Measurements from ENCODE around the gene CDC42.
"Not testable (repeated sequence)": the region's sequence is repeated elsewhere in the genome, so short reads cannot be mapped to it uniquely, and the experiment has no call there.

The CDC42 gene

DNA sequence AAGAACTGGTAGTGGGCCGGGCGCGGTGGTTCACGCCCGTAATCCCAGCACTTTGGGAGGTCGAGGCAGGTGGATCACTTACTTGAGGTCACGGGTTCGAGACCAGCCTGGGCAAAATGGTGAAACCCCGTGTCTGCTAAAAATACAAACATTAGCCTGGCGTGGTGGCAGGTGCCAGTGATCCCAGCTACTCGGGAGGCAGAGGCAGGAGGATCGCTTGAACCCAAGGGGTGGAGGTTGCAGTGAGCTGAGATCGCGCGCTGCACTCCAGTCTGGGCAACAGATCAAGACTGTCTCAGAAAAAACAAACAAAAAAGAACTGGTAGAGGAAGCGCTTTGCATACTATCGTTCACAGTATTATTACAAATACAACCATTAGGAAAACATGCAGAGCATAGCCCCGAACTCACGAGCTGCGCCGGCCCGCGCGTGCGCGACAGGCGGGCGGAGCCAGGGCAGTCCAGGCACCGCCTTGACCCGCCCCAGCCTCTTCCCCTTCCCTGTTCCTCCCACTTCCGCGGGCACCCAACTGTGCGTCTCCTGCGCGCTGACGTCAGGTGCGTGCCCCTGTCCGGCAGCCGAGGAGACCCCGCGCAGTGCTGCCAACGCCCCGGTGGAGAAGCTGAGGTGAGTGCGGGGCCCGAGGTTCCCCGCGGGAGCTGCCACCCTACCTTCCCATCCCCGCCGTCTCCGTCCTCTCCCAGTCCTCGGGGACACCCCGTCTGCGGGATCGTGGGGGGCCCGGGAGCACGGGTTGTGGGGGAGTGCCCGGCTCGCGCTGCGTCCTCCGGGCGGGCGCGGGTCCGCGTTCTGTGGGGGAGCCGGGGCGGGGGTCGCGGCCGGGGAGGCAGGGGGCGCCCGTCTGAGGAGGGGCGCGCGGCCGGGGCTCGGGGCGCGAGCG, at the start of gene CDC42:
Gene CDC42, plus strand, starts transcription at position 595 of the 902 bp plus-strand sequence. CDS start 25,770 bp downstream, outside the sequence.
- DNase-seq: peak; percentile 98

DNA sequence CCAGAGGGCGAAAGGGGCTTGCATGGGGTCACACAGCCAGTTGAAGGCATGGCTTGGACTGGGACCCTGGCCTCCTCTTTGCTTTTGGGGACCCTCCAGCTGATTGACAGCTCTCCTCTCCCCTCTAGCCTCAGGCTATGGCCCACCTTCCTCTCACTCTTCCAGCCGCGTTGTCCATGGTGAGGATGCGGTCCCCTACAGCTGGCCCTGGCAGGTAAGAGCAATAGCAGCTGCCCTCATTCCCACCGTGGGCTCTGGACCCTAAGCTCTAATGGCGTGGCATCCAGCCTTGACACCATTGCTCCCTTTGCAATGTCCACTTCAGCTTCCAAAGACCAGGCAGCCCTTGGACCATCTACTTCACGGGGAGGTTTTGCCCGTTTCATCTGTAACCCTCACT, 49.6 kb upstream of the CDC42 start:
- DNase-seq: not testable (repeated sequence)

DNA sequence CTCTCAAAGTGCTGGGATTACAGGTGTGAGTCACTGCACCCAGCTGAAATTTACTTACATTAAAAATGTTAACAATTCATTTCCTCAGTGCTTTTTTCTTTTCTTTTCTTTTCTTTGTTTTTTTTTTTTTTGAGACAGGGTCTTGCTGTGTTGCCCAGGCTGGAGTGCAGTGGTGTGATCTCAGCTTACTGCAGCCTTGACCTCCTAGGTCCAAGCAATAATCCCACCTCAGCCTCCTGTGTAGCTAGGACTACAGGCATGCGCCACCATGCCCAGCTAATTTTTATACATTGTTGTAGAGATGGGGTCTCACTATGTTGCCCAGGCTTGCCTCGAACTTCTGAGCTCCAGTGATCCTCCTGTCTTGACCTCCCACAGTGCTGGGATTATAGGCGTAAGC, 48.5 kb upstream of the CDC42 start:
- DNase-seq: not testable (repeated sequence)

DNA sequence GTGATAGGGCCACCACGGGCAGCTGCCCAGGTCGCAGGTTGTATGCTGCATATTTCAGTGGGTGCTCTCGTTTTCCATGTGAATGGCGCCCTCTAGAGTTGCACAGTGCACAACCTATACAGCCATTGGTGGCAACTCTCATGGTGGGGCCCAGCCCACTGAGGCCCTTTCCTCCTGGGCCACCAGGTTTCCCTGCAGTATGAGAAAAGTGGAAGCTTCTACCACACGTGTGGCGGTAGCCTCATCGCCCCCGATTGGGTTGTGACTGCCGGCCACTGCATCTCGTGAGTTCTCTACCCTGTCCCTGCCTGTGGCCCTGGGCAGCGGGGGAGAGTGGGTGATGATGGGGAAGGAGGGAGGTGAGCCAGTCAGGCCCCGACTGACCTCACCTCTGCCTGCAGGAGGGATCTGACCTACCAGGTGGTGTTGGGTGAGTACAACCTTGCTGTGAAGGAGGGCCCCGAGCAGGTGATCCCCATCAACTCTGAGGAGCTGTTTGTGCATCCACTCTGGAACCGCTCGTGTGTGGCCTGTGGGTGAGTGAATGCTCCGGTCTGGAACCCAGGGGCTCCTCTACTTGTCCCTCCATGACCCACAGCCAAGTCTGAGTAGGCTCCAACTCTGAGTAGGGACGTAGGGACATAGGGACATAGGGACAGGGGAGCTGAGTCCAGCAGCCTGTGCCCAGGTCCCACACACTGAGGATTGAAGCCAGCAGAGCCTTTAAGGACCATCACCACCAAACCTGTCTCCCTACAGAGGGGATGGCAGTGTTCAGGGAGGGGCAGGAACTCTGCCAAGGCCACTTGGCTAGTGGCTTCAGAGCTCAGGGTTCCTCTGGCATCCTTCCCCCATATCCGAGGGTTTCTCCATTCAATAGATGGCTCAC, 47.0 kb upstream of the CDC42 start:
- peak; percentile 72 for DNase-seq

DNA sequence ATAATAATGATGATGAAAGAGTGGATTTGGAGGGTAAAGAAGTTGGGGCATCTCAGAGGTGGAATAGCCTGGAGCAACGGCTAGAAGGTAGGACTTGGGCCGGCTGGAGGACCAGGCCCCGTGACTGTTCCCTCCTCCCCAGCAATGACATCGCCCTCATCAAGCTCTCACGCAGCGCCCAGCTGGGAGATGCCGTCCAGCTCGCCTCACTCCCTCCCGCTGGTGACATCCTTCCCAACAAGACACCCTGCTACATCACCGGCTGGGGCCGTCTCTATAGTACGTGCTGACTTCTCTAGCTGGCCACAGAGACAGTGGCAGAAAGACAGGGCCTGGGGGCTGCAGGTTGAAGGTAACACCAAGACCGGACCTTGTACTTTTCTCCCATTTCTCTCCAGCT, 45.8 kb upstream of the CDC42 start:
- DNase-seq: not testable (repeated sequence)

DNA sequence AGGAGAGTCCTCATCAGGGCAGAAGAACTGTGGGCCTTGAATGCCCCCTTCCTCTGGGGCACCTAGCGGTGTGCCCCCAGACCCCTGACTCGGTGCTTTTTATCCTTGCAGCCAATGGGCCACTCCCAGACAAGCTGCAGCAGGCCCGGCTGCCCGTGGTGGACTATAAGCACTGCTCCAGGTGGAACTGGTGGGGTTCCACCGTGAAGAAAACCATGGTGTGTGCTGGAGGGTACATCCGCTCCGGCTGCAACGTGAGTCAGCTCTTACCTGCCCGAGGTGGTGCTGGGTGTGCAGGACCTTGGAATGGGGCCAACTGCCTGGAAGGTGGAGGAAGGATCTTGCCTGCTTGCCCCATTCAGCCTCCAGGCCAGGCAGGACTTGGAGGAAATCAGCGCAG, 45.2 kb upstream of the CDC42 start:
- not testable (repeated sequence) for DNase-seq

DNA sequence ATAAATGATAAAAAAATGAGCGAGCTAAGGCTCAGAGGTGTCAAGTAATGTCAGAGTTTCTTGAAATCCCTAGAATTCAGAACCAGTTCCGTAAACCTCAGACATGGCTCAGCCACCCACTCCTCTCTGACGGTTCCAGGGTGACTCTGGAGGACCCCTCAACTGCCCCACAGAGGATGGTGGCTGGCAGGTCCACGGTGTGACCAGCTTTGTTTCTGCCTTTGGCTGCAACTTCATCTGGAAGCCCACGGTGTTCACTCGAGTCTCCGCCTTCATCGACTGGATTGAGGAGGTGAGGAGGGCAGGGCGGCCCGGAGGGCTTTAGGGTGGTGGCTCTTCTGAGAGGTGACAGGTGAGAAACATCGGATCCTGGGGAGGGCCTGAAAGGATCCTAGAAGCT, 42.9 kb upstream of the CDC42 start:
- DNase-seq: not testable (repeated sequence)

DNA sequence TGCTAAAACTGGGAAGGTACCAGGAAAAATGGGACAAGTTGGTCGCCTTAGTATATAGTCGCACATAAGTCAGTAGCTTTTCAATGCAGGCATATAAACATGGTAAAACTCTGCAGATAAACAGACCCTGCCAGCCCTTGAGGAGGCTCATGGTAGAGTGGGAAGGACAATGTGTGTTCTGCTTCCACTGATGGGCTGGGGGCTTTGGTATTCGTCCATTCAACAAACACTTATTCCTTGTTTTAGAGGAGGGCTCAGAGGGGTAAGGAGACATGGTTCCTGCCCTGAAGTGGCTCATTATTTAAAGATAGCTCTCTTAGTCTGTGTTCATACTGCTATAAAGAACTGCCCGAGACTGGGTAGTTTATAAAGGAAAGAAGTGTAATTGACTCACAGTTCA, 39.8 kb upstream of the CDC42 start:
- not testable (repeated sequence) for DNase-seq

DNA sequence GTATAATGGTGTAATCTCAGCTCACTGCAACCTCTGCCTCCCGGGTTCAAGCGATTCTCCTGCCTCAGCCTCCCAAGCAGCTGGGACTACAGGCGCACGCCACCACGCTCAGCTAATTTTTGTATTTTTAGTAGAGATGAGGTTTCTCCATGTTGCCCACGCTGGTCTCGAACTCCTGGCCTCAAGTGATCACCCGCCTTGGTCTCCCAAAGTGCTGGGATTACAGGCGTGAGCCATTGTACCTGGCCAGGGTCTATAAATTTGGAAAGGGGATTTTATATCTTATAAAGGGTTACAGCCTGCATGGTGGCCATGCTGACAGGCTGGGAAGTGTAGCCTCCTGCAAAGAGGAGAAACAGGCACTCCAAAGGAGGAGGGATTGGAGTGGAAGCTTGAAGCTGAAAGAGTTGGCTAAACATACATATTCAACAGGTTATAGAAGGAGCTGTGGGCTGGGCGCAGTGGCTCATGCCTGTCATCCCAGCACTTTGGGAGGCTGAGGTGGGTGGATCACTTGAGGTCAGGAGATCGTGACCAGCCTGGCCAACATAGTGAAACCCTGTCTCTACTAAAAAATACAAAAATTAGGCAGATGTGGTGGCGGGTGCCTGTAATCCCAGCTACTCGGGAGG, 37.8 kb upstream of the CDC42 start:
- DNase-seq: not testable (repeated sequence)

DNA sequence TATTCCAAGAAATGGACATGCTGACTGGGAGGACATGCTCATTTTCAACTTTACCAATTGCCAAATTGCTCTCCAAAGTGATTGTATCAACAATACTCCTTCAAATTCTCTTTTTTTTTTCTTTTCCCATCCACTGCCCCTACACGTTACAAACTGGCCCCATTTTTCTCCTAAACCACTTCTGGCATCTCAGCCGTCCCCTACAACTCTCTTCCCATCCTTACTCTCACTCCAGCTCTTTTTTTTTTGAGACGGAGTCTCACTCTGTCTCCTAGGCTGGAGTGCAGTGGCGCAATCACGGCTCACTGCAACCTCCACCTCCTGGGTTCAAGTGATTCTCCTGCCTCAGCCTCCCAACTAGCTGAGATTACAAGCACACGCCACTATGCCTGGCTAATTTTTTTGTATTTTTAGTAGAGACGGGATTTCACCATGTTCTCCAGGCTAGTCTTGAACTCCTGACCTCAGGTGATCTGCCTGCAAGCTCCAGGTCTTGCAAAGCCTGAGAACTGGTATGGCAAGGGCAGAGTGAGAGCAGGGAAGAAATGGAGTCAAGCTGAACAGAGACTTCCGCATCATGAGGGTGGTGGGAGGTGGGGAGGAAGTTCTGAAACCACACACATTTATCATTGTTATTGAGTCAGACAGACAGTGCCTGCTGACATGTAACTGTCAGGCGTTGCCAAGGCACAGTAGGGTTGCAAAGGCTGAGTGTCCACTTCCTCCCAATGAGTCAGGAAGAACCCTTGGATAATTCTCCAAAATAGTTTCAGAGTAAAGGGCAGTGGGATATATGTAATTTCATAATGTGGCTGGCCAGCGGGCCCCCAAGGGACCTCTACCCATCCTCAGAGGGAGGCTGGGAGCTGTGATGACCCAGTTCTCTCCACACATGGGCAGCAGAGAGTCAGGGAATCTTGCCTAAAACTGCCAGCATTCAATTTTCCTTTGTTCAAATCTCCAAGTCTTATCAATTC, 33.6 kb upstream of the CDC42 start:
- DNase-seq: peak; percentile 85

DNA sequence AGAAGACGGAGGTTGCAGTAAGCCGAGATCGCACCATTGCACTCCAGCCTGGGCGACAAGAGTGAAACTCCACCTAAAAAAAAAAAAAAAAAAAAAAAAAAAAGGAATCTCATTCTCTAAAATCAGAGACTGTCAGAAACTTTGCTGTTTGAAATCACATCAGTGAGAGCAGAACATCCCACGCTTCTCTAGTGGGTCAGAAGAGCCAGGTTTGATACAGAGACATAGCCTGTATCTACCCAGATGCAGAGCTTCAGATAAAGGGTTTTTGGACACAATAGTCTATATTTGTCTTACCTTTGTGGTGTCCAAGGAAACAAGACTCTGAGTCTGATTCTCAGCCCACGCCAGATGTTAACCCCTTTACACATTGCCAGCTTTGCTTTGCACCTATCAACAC, 31.4 kb upstream of the CDC42 start:
- no peak for DNase-seq

DNA sequence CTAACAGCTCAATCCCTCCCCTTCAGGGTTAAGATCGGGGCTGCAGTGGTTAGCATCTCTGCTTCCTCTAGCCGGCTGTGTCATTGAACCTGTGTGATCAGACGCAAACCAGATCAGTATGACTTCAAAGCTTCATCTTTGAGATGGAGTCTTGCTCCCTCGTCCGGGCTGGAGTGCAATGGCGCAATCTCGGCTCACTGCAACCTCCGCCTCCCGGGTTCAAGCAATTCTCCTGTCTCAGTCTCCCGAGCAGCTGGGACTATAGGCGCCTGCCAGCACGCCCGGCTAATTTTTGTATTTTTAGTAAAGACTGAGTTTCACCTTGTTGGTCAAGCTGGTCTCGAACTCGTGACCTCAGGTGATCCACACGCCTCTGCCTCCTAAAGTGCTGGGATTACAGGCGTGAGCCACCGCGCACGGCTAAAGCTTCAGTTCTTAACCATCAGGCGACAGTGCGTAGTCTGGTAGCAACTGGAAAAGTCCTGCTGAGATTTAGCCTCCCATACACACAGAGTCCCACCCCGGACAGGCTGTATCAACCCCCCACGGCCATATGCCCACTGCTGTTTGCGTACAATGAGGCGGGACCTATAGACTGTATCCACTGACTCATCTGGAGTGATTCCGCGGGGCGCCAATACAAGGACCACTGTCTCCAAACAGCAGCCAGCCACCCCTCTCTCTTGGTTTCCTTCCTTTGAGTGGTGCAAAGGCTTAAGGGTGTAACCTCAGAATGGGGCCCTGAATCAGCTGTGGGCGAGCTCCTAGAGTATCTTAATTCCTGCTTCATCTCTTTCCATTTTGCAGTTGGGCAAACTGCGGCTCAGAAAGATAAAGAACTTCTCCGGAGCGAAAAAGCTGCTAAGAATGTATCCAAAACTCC, 27.8 kb upstream of the CDC42 start:
- DNase-seq: peak; percentile 85

DNA sequence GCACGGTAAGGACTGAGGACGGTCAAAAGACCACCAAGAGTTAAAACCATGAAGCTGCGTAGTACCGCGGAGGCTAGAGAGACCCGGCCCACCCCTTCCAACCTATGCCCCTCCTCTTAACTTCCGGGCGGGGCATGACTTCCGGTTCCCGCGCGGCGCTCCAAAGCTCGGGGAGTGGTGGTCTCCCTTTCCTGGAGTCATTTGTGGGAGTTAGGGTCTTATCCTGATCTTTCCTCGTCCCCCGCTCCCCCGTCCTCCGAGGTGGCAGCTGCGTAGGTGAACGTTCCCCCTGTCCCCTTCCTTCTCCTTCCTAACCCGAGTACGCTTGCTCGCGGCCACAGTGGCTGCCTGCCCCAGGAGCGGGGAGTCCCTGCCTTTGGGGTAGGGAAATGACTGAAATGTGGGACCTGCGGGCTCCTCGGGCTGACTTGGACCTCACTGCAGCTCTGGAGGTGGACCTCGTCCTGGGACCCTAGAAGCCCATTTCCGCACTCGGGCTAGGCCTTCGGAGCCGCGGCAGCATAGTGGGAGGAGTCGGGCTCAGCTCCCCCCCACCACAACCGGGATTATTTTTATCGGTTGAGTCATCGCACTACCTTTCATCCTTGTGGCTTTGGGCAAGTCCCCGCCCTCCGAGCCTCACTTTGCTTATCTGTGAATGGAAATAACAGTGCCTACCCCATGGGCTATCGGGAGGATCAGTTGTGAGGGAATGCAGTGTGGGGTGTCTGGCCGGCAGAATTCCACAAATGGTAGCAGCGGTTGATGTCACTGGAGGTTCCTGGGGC, 26.9 kb upstream of the CDC42 start:
- peak; percentile 97 for DNase-seq

DNA sequence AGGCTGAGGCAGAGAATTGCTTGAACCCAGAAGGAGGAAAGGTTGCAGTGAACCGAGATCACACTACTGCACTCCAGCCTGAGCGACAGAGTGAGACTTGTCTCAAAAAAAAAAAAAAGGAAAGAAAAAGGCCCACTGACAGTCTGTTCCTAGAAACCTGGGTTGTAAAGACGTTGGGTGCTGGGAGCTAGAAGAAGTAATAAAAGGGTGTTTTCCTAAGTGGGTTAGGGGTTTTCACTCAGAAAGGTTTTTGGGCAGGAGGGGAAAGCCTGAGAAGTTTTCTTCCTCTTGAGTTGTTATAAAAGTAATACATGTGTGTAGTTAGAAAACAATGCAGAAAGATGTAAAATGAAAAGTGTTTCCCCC, 25.6 kb upstream of the CDC42 start:
- no peak for DNase-seq

DNA sequence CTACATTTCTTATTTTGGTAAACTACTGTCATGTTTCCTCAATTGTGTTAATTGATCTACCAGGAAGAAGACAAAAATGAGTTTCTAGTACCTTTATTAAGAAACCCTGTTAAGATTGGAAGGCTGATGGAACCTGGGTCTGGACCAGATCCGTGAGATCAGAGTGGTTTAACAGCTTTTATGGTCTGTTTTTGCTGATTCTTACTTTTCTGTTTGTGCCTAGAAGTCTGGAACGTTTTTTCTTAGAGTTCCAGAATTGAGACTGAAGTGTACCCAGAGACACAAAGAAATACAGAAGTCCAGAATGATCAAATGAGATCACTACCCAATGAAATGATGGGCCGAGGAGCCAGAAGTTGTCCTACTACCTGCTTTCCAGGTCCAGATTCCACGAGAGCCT, 22.5 kb upstream of the CDC42 start:
- no peak for DNase-seq

DNA sequence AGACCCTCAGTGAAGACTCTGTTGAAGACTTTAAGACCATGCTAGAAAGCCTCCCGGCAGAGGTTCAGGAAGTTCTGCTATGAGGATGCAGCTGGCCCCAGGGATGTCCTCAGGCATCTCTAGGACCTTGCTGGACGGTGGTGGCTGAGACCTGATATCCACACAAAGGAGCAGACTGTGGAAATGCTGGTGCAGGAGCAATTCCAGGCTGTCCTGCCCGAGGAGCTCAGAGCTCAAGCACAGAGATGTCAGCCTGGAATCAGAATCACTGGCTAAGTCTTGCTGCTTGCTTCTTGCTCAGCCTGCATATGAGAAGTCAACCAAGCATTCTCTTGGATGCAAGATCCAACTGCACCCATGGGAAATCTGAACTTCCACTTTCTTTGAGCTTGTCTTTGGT, 22.0 kb upstream of the CDC42 start:
- DNase-seq: no peak

DNA sequence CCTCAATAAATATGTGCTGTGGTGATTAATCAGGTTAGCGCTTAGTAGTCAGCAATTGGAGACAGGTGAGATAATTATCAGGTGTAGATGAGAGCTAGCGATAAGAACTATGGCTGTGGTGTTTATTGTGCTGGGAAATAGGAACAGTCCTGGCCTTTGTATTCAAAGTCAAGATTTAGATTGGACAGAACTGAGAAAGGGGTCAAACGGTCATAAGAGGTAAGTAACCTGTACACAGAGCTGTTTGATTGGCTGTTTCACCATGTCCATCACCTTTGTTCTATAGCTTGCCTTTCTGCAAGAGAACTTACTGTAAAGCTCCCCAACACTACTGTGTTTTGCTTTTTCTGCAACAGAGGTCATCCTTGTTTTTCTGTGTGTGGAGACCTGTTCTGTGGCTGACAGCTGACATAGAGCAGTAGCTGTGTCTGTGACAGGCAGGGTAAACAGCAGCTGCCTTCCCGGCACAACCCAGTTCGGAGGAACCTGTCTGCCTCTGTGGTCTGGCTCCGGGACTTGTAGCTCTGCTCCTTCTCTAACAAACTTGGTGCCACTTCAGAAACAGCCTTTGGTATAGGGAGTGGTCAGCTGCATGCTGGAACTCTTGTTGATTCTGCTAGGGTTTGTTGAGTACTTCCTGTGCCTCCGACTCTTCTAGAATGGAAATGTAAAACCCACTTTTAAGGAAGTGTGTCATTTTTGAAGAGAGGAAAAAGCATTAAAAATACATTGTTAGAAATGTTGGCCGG, 21.1 kb upstream of the CDC42 start:
- DNase-seq: peak; percentile 21

DNA sequence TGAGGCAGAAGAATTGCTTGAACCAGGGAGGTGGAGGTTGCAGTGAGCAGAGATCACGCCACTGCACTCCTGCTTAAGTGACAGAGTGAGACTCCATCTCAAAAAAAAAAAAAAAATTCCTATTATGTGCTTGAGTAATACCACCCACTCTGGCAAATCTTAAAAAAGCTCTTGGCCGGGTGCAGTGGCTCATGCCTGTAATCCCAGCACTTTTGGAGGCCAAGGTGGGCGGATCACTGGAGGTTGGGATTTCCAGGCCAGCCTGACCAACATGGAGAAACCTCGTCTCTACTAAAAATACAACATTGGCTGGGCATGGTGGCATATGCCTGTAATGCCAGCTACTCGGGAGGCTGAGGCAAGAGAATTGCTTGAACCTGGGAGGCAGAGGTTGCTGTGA, 17.7 kb upstream of the CDC42 start:
- DNase-seq: not testable (repeated sequence)

DNA sequence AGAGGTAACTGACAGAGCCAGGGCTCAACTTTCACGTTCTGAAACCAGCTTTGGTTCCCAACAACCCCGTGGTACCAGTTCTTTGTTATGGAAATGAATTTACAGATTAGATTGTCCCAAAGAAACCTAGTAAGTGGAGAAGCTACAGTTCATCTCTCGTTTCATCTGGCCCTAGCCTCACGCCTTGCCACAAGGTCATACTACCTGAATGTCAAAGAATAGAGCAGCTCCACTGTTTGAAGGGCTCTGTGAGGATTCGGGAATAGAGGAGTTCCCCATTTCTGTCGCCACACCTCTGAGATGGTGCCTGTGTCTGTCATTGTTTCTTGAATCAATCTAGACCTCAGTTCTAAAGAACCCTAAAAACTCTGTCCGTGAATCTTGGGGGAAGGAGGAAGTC, 15.0 kb upstream of the CDC42 start:
- no peak for DNase-seq

Data from hematopoietic multipotent progenitor cell treated with erythropoietin and hydrocortisone succinate and interleukin-3 and kit ligand, for 6 days (in vitro differentiated cells).